K562 (cell line): ENCODE measurements around the gene RARA. TPM values are rescaled to one million over a fixed set of nuclear protein-coding genes. Genes with fewer than 3 reads are reported as not detected.

Experiments
- AFF1 ChIP-seq, 2 experiments: fragments of 450-650 bp; IDR thresholded peaks; 2 replicates each; pipeline ENCODE4 v1.6.1; 2018; ENCODE audit warnings: mild to moderate bottlenecking in 2 of 2, low read depth in 1 of 2; ENCODE audit not compliant: partially characterized antibody in 2 of 2
- ARNT ChIP-seq, 2 experiments: fragments of 450-650 bp; IDR thresholded peaks; 2 replicates each; pipeline ENCODE4 v1.6.1; 2016; ENCODE audit warnings: mild to moderate bottlenecking in 1 of 2
- ATF2 ChIP-seq: sonication (generic); formaldehyde crosslinking; IDR thresholded peaks from 2 replicates; pipeline ENCODE4 v1.8.1; 2022; ENCODE audit warnings: missing genetic modification reagents
- BRD9 ChIP-seq: fragments of 450-650 bp; IDR thresholded peaks from 2 replicates; pipeline ENCODE4 v1.6.1; 2018; ENCODE audit warnings: low read depth; ENCODE audit not compliant: partially characterized antibody
- CC2D1A ChIP-seq: fragments of 450-650 bp; IDR thresholded peaks from 2 replicates; pipeline ENCODE4 v1.6.1; 2017; ENCODE audit warnings: mild to moderate bottlenecking
- CTBP1 ChIP-seq: fragments of 450-650 bp; IDR thresholded peaks from 2 replicates; pipeline ENCODE4 v1.6.1; 2016; ENCODE audit warnings: borderline replicate concordance
- E2F3 ChIP-seq: fragments of 250-450 bp; sonication (Bioruptor Pico); IDR thresholded peaks from 2 replicates; pipeline ENCODE4 v1.4.0; 2020; ENCODE audit warnings: mild to moderate bottlenecking
- ELF1 ChIP-seq: fragments of 200-800 bp; sonication (Bioruptor generic); IDR thresholded peaks from 2 replicates; pipeline ENCODE4 v1.6.1; 2016; ENCODE audit warnings: missing genetic modification characterization, missing compliant biosample characterization
- FOXK2 ChIP-seq, 2 experiments: fragments of 450-650 bp; IDR thresholded peaks in 1 of 2; conservative IDR thresholded peaks in 1 of 2; 2 replicates each; pipeline ENCODE4 v1.6.1; 2016; ENCODE audit warnings: low read depth in 2 of 2, mild to moderate bottlenecking in 1 of 2
- GATAD2A ChIP-seq: fragments of 450-650 bp; IDR thresholded peaks from 2 replicates; pipeline ENCODE4 v1.6.1; 2017
- HBP1 ChIP-seq: fragments of 450-650 bp; formaldehyde crosslinking; IDR thresholded peaks from 2 replicates; pipeline ENCODE4 v1.4.0; 2022; ENCODE audit warnings: missing genetic modification characterization
- HNRNPH1 ChIP-seq: fragments of 200-400 bp; formaldehyde crosslinking; optimal IDR thresholded peaks from 2 replicates; pipeline ENCODE3; 2017; ENCODE audit warnings: low read depth, mild to moderate bottlenecking, low read length, moderate library complexity
- MEF2A ChIP-seq: IDR thresholded peaks from 2 replicates; pipeline ENCODE4 v1.6.1; 2011; ENCODE audit warnings: low read depth, mild to moderate bottlenecking, low read length, moderate library complexity; ENCODE audit not compliant: control insufficient read depth
- PHF8 ChIP-seq: fragments of 200-600 bp; sonication (generic); IDR thresholded peaks from 2 replicates; pipeline ENCODE4 v1.6.1; 2012; ENCODE audit warnings: mixed run types, mild to moderate bottlenecking, inconsistent platforms, low read length, moderate library complexity, borderline replicate concordance
- RFX7 ChIP-seq: fragments of 250-450 bp; sonication (Bioruptor Pico); IDR thresholded peaks from 2 replicates; pipeline ENCODE4 v1.5.1; 2021; ENCODE audit warnings: mild to moderate bottlenecking
- TBL1XR1 ChIP-seq, 2 experiments: IDR thresholded peaks; 2 replicates each; pipeline ENCODE4 v1.6.1; 2012; ENCODE audit warnings: improper control_type of control experiment in 2 of 2, low read length in 2 of 2, mild to moderate bottlenecking in 1 of 2
- TGIF2 ChIP-seq: sonication (generic); formaldehyde crosslinking; IDR thresholded peaks from 2 replicates; pipeline ENCODE4 v1.8.1; 2022; ENCODE audit warnings: mild to moderate bottlenecking, missing genetic modification reagents, moderate library complexity
- ZFP30 ChIP-seq: fragments of 250-450 bp; sonication (Bioruptor Pico); IDR thresholded peaks from 2 replicates; pipeline ENCODE4 v1.8.0; 2022; ENCODE audit warnings: moderate library complexity, mild to moderate bottlenecking, inconsistent platforms, borderline replicate concordance
- ZNF212 ChIP-seq: fragments of 450-650 bp; formaldehyde crosslinking; IDR thresholded peaks from 2 replicates; pipeline ENCODE4 v1.4.0; 2020; ENCODE audit warnings: mild to moderate bottlenecking
- ZNF445 ChIP-seq: fragments of 250-450 bp; sonication (Bioruptor Pico); IDR thresholded peaks from 2 replicates; pipeline ENCODE4 v1.4.0; 2020; ENCODE audit warnings: low read depth, mild to moderate bottlenecking, moderate library complexity
- ZNF584 ChIP-seq: fragments of 200-800 bp; sonication (Bioruptor generic); IDR thresholded peaks from 2 replicates; pipeline ENCODE4 v1.6.1; 2016; ENCODE audit warnings: low read depth, mild to moderate bottlenecking, missing genetic modification characterization, missing compliant biosample characterization
- ZZZ3 ChIP-seq: fragments of 450-650 bp; IDR thresholded peaks from 2 replicates; pipeline ENCODE4 v1.6.1; 2016; ENCODE audit warnings: antibody characterized with exemption, mild to moderate bottlenecking, moderate library complexity
- polyA plus RNA-seq, 8 experiments: library from polyadenylated mRNA; depleted of rRNA in 4 of 8; stranded (reverse) in 5 of 8; unstranded in 3 of 8; fragments of >200 nt; fragmentation: Nextera tagmentation in 2 of 8; fragmentation: Illumina TruSeq in 1 of 8; extraction: Ambion mirVana in 2 of 8; extraction: Trizol in 1 of 8; gene quantifications; 2 replicates each; pipeline versions ENCODE4 v1.2.1 to v1.2.3, GENCODE V29; 2011 to 2014; ENCODE audit warnings: inconsistent platforms in 1 of 8, missing spikeins in 1 of 8
- total RNA-seq, 7 experiments: library from RNA; depleted of rRNA in 6 of 7; stranded (reverse); fragments of >200 nt in 6 of 7; fragmentation: Illumina TruSeq in 2 of 7; extraction: Trizol in 2 of 7; gene quantifications; 2 replicates each; pipeline versions ENCODE4 v1.2.1 to v1.2.3, GENCODE V29; 2011 to 2021; ENCODE audit warnings: low replicate concordance in 1 of 7

The RARA gene
- total and polyA plus RNA-seq, 9 of the 15 experiments (the other 6 are each of a cell fraction or from before 2014, with no cell fraction given): 0.10 to 28.0 (median 7.9) TPM

GRCh38 chr17:40287494-40288369 is 21.2 kb upstream of the RARA start, which contains the start of gene CDC6 (continued):
- no peak for TF ChIP-seq TGIF2
- TF ChIP-seq CC2D1A: peak; percentile 53
- TF ChIP-seq ARNT (IDR thresholded peaks at IDR 0.05): peak in 1 of 2 experiments; percentile 66; a peak in 1 of 4 replicates
- TF ChIP-seq ZNF445 (CRISPR knock-in tag): no peak
- TF ChIP-seq ZZZ3: peak; percentile 94
- no peak for TF ChIP-seq ATF2 (CRISPR knock-in tag)
- TF ChIP-seq RFX7 (CRISPR knock-in tag): no peak
- TF ChIP-seq HBP1 (CRISPR knock-in tag): peak; percentile 86
- TF ChIP-seq GATAD2A: peak; percentile 72; the same call in 1 of the 2 replicates
- TF ChIP-seq MEF2A: no peak
- no peak for TF ChIP-seq ZNF212
- no peak for TF ChIP-seq ZFP30 (CRISPR knock-in tag)
- peak; percentile 71 to 95 for TF ChIP-seq AFF1 (IDR thresholded peaks at IDR 0.05; ENCODE audit: low read depth in 1 of 2, partially characterized antibody in 2 of 2)
- TF ChIP-seq ELF1 (tag): no peak
- peak; percentile 84; the same call in 1 of the 2 replicates for TF ChIP-seq PHF8
- TF ChIP-seq HNRNPH1: no peak
- peak; percentile 65 for TF ChIP-seq BRD9
- TF ChIP-seq CTBP1: peak; percentile 32; the same call in 1 of the 2 replicates
- TF ChIP-seq ZNF584: no peak
- TF ChIP-seq E2F3 (CRISPR knock-in tag): peak; percentile 95
- TF ChIP-seq FOXK2 (conservative IDR thresholded peaks at IDR 0.05 in 1 of 2, IDR thresholded peaks at IDR 0.05 in 1 of 2; ENCODE audit: low read depth in 2 of 2): peak; percentile 64 to 76; a peak in 3 of 4 replicates
- TF ChIP-seq TBL1XR1 (IDR thresholded peaks at IDR 0.05; ENCODE audit: low read length in 2 of 2): no peak
